Endothelial cell (in vitro differentiated cells): ENCODE results near the gene ARHGAP45. TPM values are rescaled to one million over a fixed set of nuclear protein-coding genes. Genes with fewer than 3 reads are reported as not detected.
"Not testable (repeated sequence)": the region's sequence is repeated elsewhere in the genome, so short reads cannot be mapped to it uniquely, and the experiment has no call there.

Experiments used
- DNase-seq: peaks from one replicate; pipeline ENCODE4 v3.0.0; 2021; ENCODE audit warnings: low spot score
- H3K27ac Mint-ChIP-seq: one replicate; pipeline ENCODE4 v1.8.0; 2021; ENCODE audit warnings: mixed read lengths, inconsistent platforms; ENCODE audit not compliant: unreplicated experiment
- H3K27me3 Mint-ChIP-seq: one replicate; pipeline ENCODE4 v1.8.0; 2021; ENCODE audit warnings: mild to moderate bottlenecking, moderate library complexity, mixed read lengths, inconsistent platforms; ENCODE audit not compliant: unreplicated experiment
- H3K36me3 Mint-ChIP-seq: one replicate; pipeline ENCODE4 v1.8.0; 2021; ENCODE audit warnings: mild to moderate bottlenecking, low read depth, mixed read lengths, inconsistent platforms; ENCODE audit not compliant: unreplicated experiment
- H3K4me1 Mint-ChIP-seq: one replicate; pipeline ENCODE4 v1.8.0; 2021; ENCODE audit warnings: mild to moderate bottlenecking, mixed read lengths, inconsistent platforms; ENCODE audit not compliant: unreplicated experiment
- H3K4me3 Mint-ChIP-seq: one replicate; pipeline ENCODE4 v1.8.0; 2021; ENCODE audit warnings: mild to moderate bottlenecking, mixed read lengths, inconsistent platforms; ENCODE audit not compliant: unreplicated experiment
- H3K9me3 Mint-ChIP-seq: one replicate; pipeline ENCODE4 v1.8.0; 2021; ENCODE audit warnings: mixed read lengths, inconsistent platforms; ENCODE audit not compliant: unreplicated experiment
- total RNA-seq: library from RNA; stranded (reverse); fragmentation: NEBNext Ultra II Directional; extraction: Animal tissue kit (Norgen Biotek cat#: 25700); gene quantifications from one replicate; pipeline ENCODE4 v1.2.1, GENCODE V29; 2021; ENCODE audit not compliant: unreplicated experiment
- TF ChIP-seq, protein P1 (sequence below): fragments of 200-600 bp; sonication (generic); IDR thresholded peaks from one replicate; pipeline ENCODE4 v1.5.0; 2021; ENCODE audit warnings: antibody characterized with exemption; ENCODE audit not compliant: unreplicated experiment

ARHGAP45 gene
- total RNA-seq, 1 donor from 2014 or later, result 2.4 TPM

DNA sequence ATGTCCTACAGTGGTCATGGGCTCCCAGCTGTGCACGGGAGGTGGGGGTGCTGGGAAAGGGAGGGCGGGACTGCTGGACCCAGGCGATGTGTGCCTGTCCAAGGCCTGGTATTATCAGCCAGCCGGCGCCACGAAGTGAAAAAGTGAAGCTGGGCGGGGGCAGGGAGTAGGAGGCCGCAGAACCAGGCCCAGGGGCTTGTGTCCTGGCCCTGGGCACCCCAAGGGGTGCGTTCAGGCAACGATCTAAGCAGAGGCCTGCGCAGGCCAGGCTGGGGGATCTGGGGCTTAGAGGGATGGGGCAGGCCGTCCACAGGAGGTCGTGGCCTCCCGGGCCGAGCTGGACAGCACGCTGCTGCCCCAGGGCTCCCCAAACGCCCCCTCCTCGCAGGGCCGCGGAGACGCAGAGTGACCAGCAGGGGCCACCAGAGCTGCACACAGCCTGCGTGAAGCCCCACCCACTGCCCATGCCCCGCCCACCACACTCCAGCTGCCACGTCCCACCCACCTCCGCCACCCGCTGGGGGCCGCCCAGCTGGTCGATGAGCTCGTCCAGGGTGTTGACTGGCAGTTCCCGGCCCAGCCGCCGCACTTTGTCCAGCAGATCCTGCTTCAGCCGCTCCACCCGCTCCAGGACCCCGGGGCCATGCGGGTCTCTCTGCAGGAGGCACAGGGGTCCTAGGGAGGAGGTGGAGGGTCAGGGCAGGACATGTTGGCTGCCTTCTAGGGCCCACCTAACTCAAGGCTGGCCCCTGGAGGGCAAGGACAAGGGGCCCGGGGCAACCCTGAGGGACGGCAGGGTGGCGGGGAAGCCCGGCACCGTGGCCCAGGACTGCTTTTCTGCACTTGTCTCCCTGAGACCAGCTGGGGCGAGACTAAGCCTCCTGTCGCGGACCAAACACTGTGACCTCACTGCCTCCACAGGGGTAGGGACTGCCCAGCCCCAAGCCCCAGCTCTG, 46.3 kb downstream of the ARHGAP45 start:
- Mint-ChIP-seq H3K27ac (no peak overlapping the region), H3K9me3 (no peaks in the 10 kb centered on the region), H3K4me3 (no peak overlapping the region), H3K36me3 (peaks cover 1% of the 10 kb centered on the region), H3K27me3 (peaks cover 2% of the 10 kb centered on the region), H3K4me1 (no peaks in the 10 kb centered on the region)
- peak; percentile 92 for DNase-seq
- TF ChIP-seq, protein P1, sequence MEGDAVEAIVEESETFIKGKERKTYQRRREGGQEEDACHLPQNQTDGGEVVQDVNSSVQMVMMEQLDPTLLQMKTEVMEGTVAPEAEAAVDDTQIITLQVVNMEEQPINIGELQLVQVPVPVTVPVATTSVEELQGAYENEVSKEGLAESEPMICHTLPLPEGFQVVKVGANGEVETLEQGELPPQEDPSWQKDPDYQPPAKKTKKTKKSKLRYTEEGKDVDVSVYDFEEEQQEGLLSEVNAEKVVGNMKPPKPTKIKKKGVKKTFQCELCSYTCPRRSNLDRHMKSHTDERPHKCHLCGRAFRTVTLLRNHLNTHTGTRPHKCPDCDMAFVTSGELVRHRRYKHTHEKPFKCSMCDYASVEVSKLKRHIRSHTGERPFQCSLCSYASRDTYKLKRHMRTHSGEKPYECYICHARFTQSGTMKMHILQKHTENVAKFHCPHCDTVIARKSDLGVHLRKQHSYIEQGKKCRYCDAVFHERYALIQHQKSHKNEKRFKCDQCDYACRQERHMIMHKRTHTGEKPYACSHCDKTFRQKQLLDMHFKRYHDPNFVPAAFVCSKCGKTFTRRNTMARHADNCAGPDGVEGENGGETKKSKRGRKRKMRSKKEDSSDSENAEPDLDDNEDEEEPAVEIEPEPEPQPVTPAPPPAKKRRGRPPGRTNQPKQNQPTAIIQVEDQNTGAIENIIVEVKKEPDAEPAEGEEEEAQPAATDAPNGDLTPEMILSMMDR, result peak; percentile 67

DNA sequence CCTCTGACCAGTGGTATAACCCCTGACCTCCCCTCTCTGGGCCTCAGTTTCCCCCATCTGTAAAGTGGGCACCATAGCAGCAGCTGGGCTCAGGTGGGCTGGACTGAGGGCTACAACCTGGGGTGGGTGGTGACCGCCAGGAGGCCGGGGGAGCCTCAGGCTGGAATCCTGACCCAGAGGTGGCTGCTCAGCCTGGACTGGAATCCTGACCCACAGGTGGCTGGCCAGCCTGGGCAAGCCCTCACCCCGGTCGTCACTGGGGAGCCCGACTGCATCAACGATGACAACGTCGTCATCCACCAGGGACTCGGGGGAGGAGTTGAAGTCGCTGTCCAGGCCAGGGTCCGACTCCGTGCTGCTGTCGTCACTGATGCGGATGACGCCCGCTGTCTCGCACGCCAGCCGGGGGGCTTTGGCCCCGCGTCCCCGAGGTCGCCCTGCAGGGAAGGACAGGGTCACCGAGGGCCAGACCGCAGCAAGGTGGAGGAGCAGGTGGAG, 47.1 kb downstream of the ARHGAP45 start:
- Mint-ChIP-seq H3K4me1 (no peaks in the 10 kb centered on the region), H3K27me3 (peaks cover 2% of the 10 kb centered on the region), H3K36me3 (peaks cover 7% of the 10 kb centered on the region), H3K9me3 (no peaks in the 10 kb centered on the region), H3K27ac (no peak overlapping the region), H3K4me3 (no peak overlapping the region)
- no peak for DNase-seq
- TF ChIP-seq, protein P1, result no peak

DNA sequence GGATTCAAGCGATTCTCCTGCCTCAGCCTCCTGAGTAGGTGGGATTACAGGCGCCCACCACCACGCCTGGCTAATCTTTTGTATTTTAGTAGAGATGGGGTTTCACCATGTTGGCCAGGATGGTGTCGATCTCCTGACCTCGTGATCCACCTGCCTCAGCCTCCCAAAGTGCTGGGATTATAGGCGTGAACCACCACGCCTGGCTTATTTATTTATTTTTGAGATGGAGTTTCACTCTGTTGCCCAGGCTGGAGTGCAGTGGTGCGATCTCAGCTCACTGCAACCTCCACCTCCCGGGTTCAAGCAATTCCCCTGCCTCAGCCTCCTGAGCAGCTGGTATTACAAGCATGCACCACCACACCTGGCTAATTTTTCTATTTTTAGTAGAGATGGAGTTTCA, 47.8 kb downstream of the ARHGAP45 start:
- H3K4me3 Mint-ChIP-seq, DNase-seq, H3K36me3 Mint-ChIP-seq, H3K27ac Mint-ChIP-seq, H3K27me3 Mint-ChIP-seq, H3K9me3 Mint-ChIP-seq, H3K4me1 Mint-ChIP-seq: not testable (repeated sequence)

DNA sequence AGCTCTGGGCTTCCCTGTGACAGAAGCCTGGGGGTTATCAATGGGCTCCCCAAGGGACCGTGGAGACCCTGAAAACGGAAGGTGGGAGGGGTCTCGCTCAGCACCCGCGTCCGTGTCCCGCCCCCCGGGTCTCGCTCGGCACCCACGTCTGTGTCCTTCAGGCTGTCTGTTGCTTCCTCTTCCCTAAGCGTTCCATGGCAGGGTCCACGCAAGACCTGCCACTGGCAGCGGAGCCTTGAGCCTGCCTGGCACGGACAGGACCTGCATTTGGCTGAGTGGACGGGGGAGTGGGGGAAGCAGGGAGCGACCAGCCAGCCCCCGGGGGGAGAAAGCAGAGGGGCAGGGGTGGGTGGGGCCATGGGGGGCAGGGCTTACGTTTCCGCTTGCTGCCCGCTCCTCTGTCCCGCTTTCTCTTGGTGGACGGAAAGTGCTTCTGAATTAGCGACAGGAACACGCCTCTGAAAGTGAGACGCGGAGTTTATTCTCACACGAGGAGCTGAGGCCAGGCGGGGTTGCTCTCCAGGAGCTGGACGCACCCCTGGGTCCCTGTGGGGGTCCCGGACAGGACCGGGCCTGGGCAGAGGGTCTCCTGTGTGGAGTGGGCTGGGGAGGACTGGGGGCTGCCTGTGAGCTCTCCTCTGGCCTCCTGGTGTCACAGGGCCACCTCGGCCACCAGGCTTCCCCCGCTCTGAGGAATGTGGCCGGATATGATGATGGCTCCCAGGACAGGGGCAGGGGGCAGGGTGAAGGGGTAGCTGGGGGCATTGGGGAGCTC, 48.9 kb downstream of the ARHGAP45 start:
- no peak for DNase-seq
- TF ChIP-seq, protein P1, result no peak
- Mint-ChIP-seq H3K4me1 (no peaks in the 10 kb centered on the region), H3K36me3 (peaks cover 7% of the 10 kb centered on the region), H3K27me3 (peaks cover 2% of the 10 kb centered on the region), H3K9me3 (no peaks in the 10 kb centered on the region), H3K27ac (no peak overlapping the region), H3K4me3 (no peak overlapping the region)

DNA sequence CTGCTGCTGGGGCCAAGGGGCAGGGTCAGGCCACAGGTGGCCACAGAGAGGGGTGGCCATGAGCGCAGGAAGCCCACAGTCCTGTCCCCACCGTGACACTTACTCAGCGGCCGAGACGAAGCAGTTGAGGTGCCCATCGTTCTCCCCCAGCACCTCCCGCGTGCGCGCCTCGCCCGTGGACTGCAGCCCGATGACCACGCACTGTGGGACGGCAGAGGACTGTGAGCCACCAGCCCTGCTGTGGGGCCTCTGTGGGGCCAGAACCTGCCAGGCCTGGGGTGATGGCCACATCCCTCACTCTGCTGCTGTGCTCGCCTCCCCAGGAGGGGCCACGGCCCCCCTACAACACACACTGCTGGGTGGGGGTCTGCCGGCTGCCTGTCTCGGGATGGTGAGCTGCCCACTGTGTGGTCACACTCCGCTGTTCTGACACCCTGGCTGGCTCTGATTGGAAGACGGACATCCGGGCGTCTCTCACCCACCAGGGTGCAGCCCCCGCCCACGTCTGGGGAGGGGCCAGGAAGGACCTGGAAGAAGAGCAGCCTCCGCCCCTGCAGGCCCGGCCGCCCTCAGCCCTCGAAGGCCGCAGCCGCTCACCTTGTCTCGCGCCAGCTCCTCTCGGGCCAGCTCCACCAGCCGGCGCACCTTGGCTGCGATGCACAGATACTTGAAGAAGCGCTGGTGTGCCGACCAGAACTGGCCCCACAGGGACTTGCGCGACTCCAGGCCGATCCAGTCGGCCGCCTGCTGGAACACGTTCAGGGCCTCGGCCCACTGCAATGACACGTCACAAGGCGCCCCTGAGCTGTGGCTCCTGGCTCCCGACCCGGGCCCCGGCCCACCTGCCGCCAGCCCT, 50.0 kb downstream of the ARHGAP45 start:
- peaks cover 13% of the 10 kb centered on the region for H3K36me3 Mint-ChIP-seq
- H3K4me3 Mint-ChIP-seq, result no peak overlapping the region
- no peaks in the 10 kb centered on the region for H3K9me3 Mint-ChIP-seq
- H3K27me3 Mint-ChIP-seq, result peaks cover 4% of the 10 kb centered on the region
- TF ChIP-seq, protein P1, result no peak
- no peaks in the 10 kb centered on the region for H3K4me1 Mint-ChIP-seq
- H3K27ac Mint-ChIP-seq, result no peak overlapping the region
- no peak for DNase-seq
